UCSD-AML1 (cell line): Measurements from ENCODE around the gene CHD9.

Experiments used
- DNase-seq: peaks from one replicate; lab custom pipeline; 2025; ENCODE audit not compliant: unreplicated experiment; lab: John Stamatoyannopoulos, UW

CHD9 gene

GRCh38 chr16:53093162-53093744 is 38.5 kb downstream of the CHD9 start:
- no peak for DNase-seq

GRCh38 chr16:53094013-53094630 is 39.3 kb downstream of the CHD9 start:
- DNase-seq = peak; percentile 83

DNA sequence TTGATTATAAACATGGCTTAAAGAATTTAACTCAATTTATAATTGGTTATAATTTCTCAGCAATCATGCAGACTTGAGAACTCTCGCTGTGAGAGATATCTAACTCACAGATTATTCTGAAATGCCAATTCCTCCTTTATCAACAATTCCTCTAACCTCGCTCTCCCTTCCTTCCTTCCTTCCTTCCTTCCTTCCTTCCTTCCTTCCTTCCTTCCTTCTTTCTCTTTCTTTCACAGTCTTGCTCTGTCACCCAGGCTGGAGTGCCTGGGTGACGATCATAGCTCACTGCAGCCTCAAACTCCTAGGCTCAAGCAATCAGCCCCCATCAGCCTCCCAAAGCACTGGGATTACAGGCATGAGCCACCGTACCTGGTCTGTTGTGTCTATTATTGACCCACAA is 42.4 kb downstream of the CHD9 start:
- no peak for DNase-seq

DNA sequence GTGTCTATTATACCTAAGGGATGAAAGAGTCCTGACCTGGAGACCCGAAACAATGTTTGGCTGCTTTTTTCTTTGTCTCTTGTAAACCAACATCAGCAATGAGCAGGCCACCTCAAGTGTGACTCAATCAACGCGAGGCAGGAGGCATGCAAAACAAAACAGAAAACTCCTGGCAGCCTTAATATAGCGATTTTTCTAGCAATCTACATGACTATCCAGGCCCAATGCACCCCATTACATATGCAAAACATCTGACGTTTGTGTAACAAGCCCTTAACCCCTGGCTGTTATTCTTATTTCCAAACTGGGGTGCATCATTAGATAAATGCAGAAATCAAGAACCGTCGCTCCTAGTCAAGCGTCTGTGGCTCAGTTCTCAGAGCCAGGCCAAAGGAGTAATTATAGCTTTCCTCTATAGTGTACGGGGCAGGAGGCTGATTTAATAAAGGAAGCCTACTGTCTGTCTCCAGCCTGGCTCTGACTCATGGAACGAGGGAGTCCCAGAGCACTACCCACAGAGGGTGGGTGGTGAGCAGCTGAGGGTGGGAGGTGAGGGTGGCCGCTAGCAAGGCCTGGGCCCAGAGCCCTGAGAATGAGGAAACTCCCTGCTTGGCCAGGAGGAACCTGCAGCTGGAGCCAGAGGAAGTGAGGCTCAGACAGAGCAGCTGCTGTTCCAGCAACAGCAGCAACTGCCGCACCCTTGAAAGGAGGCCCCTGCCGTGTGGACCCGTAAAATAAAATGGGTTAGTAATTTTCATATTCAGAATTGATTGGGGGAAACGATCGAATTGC is 43.9 kb downstream of the CHD9 start:
- peak; percentile 84 for DNase-seq

GRCh38 chr16:53099318-53100130 is 44.7 kb downstream of the CHD9 start:
- DNase-seq = peak; percentile 92

- no peak for DNase-seq
Measured at GRCh38 chr16:53100131-53100748, 45.4 kb downstream of the CHD9 start.

GRCh38 chr16:53100889-53101288 is 46.1 kb downstream of the CHD9 start:
- DNase-seq = no peak

DNA sequence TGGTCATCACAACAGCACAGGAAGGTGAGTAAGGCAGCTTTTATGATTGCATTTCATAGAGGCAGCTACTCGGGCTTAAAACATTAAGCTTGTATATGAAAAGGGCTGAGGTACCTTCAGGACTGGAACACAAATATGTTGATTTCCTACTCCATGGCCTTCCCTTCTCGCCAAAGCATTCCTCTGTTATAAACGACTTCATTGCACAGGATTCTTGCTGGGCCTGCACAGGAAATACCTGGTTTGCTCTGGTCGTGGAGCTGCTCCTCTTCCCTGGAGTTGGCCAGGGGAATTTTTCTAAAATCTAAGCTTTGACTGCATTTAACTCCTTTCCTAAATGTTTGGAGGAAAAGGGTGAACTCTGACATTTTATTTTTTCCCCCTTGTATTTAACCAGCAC is 49.0 kb downstream of the CHD9 start:
- DNase-seq = no peak

GRCh38 chr16:53105565-53105964 is 50.8 kb downstream of the CHD9 start:
- no peak for DNase-seq

- no peak for DNase-seq
Measured at GRCh38 chr16:53111078-53111791, 56.4 kb downstream of the CHD9 start.

DNA sequence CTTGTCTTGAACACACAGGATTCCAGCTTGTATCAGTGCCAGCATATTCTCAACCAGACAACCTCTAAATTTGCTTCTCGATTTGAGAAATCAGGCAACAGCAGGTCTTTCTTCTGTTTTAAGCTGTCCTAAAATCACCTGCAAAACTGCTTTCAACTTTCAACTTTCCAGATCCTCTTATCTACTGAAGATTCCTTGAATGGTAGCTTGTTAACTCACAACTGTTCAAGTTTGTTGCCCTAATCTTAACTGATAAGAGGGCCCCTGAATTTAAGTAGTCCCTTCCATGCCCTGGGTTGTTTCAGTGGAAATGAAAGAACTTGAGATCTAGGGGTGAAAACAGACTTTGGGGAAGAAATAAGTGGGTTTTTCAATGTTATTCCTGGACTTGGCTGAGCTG is 57.2 kb downstream of the CHD9 start:
- DNase-seq = no peak

- no peak for DNase-seq
Measured at GRCh38 chr16:53115047-53115446, 60.3 kb downstream of the CHD9 start.

DNA sequence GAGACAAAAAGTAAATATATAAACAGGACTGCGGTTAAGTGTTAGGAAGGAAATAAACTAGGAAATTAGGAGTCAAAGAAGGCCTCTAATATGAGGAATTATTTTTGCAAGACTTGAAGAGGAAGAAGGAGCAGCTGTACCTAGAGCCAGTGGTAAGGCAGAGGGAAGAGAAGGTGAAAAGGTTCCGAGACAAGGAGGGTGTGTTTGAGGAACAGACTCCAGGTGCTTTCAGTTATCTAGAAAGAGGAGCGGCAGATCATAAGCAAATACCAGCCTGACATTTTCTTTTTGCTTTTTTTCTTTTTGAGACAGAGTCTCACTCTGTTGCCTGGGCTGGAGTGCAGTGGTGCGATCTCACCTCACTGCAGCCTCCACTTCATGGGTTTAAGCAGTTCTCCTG is 61.0 kb downstream of the CHD9 start:
- no peak for DNase-seq

- DNase-seq = no peak
Measured at GRCh38 chr16:53121043-53121620, 66.3 kb downstream of the CHD9 start.

- DNase-seq = no peak
Measured at GRCh38 chr16:53121661-53122060, 66.9 kb downstream of the CHD9 start.

DNA sequence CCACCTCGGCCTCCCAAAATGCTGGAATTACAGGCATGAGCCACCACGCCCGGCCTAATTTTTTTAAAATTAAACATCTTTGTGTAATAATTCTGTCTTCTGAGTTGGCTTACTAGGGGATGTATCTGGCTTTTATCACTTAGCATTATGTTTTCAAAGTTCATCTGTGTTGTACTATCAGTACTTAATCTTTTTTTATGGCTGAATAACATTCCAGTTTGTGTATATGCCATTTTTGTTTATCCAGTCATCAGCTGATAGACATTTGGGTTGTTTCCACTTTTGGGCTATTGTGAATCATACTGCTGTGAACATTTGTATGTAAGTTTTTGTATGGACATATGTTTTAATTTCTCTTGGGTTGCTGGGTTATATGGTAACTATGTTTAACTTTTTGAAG is 69.0 kb downstream of the CHD9 start:
- no peak for DNase-seq

DNA sequence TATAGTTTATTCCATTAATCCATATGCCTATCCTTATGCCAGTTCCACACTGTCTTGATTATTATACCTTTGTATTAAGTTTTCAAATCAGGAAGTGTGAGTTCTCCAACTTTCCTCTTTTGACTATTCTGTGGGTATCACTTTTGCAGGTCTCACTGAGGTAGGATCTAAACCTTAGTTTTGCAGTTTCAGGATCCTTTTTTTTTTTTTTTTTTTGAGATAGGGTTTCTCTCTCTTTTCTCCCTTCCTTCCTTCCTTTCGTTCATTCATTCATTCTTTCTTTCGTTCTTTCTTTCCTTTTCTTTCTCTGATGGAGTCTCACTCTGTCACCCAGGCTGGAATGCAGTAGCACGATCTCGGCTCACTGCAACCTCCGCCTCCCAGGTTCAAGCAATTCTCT is 71.6 kb downstream of the CHD9 start:
- no peak for DNase-seq

GRCh38 chr16:53129281-53130158 is 74.7 kb downstream of the CHD9 start:
- DNase-seq = no peak
